Raji (cell line): ENCODE measurements around the gene CLEC18B.
"Not testable (repeated sequence)": the region's sequence is repeated elsewhere in the genome, so short reads cannot be mapped to it uniquely, and the experiment has no call there.

ENCODE experiments used
- POLR2A ChIP-seq: IDR thresholded peaks from 2 replicates; pipeline ENCODE4 v1.6.1; 2011; ENCODE audit warnings: low read depth, low read length, control low read depth; ENCODE audit not compliant: insufficient read depth

The CLEC18B gene

GRCh38 chr16:74420612-74421481 lies at the start of gene CLEC18B:
CLEC18B (minus strand) TSS chr16:74421478; CDS start chr16:74421270, 208 bp downstream.
- TF ChIP-seq POLR2A: not testable (repeated sequence)

DNA sequence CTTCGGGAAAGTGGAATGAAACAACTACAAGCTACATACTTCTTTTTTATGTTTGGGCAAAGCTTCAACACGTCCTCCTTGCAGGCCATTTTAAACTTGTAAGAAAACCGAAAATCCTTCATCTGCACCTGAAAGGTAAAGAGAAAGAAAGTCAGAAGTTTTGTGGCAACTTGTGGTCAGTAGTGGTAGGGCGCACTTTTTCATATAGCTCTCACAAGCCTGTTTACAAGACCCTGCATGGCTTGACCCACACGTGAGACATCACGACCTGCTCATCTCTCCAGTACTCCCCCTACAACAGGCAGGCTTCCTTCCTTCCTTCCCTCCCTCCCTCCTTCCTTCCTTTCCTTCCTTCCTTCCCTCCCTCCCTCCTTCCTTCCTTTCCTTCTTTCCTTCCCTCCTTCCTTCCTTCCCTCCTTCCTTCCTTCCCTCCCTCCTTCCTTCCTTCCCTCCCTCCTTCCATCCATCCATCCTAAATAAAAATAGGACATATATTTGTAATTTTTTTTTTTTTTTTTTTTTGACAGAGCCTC lies 48.7 kb upstream of the CLEC18B start:
- no peak for TF ChIP-seq POLR2A

DNA sequence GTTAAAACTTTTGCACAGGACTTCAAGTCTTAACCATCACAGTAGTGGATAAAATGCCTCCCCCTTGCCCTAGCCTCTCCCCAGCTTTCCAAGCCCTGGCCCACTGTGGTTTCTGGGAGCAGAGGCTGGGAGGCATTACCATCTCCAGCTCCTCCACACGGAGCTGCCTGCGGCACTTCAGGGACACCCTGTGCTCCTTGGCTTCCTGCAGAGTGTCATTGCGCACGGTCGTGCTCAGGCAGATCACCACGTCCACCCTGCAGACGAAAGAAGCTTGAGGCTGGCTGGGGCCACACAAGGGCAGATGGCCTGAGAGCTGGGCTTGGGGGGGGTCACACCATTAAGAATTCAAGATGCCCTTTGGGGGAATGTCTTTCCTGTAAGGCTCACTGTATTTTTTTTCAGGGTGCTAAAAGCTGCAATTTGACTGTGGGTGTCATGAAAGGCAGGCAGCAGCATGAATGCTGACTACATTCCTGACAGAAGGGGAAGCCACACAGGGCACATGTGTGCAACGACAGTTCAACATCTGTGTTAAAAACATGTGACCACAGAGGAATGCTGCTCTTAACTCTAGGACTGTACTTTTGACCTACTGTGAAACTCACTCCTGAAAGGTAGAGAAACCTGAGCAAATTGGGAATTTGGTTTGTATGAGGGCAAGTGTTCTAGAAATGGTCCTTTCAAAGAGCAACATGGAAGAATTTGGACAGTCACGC lies 47.7 kb upstream of the CLEC18B start:
- TF ChIP-seq POLR2A: no peak

GRCh38 chr16:74466872-74467271 lies 45.6 kb upstream of the CLEC18B start:
- TF ChIP-seq POLR2A: no peak

DNA sequence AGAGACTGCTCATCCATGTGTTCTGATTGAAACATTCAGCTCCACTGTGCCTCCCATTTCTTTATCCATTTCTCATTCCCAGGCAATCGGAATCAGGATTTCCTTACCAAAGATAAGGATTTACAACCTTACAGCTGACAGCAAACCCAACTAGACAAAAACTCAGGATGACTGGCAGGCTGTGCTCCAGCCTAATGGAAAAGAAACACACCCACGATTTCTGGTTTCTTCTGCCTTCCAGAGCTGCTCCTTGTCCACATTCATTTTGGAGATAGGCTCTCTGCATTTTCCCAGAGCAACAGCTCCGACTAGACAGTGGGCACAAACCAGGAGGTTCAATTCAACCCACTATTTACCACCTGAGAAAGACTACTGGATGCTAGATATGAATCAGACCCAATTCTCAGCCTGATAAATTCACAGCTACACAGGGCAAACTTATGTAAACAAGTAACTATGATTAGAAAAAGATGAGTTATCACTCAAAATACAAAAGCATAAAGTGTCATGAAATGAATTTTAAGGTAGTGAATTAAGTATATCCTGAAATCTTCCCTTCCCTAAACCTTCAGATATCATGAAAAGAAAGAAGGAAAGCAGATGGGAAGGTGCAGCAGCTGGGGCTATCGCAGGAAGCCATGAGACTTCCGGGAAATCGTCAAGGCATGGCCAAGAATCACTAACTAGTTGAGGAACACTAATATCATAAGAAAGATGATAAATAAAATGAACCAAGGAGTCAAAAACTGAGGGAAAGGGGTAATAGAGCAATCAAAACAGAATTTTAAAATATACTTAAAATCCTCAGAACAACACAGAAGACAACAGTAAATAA lies 44.8 kb upstream of the CLEC18B start:
- no peak for TF ChIP-seq POLR2A

DNA sequence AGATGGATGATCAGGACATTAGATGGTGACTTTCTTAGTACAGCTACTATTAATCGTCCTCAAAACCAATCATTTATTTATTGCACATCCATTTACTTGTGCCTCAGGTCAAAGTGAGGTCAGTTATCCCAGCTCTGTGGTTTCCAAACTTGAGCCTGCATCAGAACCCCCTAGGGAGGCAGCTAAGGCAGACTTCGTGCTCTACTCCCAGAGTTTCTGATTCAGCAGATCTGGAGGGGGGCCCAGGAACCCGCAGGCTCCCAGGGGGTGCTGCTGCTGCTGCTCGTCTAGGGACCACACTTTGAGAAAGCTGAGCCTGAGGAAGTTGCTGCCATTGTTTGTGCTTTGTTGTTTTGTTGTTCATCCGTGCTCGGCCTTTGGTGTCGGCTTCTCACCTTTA lies 44.0 kb upstream of the CLEC18B start:
- TF ChIP-seq POLR2A: no peak

DNA sequence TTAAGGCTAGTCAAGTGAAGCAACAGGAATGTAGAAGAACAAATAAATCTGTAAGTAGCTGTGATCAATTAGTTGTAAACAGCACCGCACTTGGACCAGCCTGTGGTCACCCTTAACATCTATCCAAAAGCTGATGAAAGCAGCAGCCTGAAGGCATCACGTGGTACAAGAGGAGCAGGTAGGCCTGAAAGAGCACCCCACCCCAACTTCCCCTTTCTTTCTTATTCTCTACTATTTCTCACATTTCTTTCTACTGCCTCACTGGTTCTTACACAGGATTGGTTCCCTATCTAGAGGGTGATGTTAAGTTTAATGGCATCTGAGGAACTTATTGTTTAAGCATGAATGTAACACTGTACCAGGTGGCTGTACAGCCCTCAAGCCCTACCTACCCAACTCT lies 42.6 kb upstream of the CLEC18B start:
- no peak for TF ChIP-seq POLR2A

- TF ChIP-seq POLR2A: no peak
These were observed 41.1 kb upstream of the CLEC18B start for GRCh38 chr16:74462361-74462760.

- no peak for TF ChIP-seq POLR2A
These were observed 40.5 kb upstream of the CLEC18B start for GRCh38 chr16:74461826-74462225.

GRCh38 chr16:74460542-74460941 lies 39.3 kb upstream of the CLEC18B start:
- no peak for TF ChIP-seq POLR2A

GRCh38 chr16:74456290-74456625 lies 35.0 kb upstream of the CLEC18B start:
- TF ChIP-seq POLR2A: no peak

- no peak for TF ChIP-seq POLR2A
These were observed 34.5 kb upstream of the CLEC18B start for GRCh38 chr16:74455619-74456289.

GRCh38 chr16:74455213-74455612 lies 33.9 kb upstream of the CLEC18B start:
- TF ChIP-seq POLR2A: no peak

DNA sequence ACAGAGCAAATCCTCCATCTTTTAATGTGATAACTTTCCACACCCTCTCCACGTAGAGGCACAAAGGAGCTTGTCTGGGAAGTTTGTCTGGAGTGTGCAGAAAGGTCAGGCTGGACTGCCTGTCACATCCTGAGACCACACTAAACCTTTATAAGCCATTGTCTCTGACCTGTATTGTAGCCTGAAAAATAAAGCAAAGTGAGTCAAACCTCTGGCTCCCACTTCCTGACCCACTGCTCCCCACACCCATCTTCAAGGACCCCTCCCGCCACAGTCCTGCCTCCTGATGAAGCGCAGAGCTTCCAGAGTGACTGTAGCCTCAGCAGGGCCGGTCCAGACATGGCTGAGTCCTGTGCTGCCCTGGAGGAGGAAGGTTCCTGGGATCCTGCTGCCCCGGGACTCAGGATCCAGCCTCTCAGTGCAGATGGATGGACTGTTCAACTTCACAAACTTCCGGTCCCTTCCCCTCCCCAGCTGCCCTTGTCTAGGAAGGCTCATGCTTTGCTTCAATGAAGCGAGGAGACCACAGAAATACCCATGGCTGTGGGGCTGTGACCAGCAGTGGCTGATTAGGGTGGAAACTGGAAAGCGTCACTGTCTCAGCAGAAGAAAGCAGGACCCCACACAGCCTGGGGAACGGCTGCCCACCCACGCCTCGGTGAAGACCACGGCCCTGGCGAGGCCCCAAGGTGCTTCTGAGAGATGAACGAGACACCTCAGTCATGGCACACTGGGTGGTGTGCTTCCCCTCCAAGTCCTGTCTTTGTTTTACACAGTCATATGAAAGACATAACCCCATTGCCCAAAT lies 30.9 kb upstream of the CLEC18B start:
- TF ChIP-seq POLR2A: no peak
